ENCODE results near the gene OLFML2A. TPM values are rescaled to one million over a fixed set of nuclear protein-coding genes. Genes with fewer than 3 reads are reported as not detected.

OLFML2A gene
- total RNA-seq, 1 experiment from 2014 or later: not detected

GRCh38 chr9:124776618-124776953 lies 347 bp upstream of the OLFML2A start:
- no peak for DNase-seq (ENCODE audit: low spot score)

GRCh38 chr9:124778575-124779367 lies 1.8 kb downstream of the OLFML2A start:
- no peak for DNase-seq (ENCODE audit: low spot score)

GRCh38 chr9:124779368-124780059 lies 2.6 kb downstream of the OLFML2A start:
- DNase-seq (ENCODE audit: low spot score): no peak

GRCh38 chr9:124780060-124780756 lies 3.3 kb downstream of the OLFML2A start:
- no peak for DNase-seq (ENCODE audit: low spot score)

- no peak for DNase-seq (ENCODE audit: low spot score)
Measured at GRCh38 chr9:124780757-124781151, 3.8 kb downstream of the OLFML2A start.

GRCh38 chr9:124781967-124782660 lies 5.2 kb downstream of the OLFML2A start:
- no peak for DNase-seq (ENCODE audit: low spot score)

GRCh38 chr9:124782661-124783574 lies 6.0 kb downstream of the OLFML2A start:
- DNase-seq (ENCODE audit: low spot score): no peak

GRCh38 chr9:124783830-124784229 lies 6.9 kb downstream of the OLFML2A start:
- DNase-seq (ENCODE audit: low spot score): no peak

- no peak for DNase-seq (ENCODE audit: low spot score)
Measured at GRCh38 chr9:124784509-124784908, 7.6 kb downstream of the OLFML2A start.

- DNase-seq (ENCODE audit: low spot score): no peak
Measured at GRCh38 chr9:124786881-124787573, 10.1 kb downstream of the OLFML2A start.

- DNase-seq (ENCODE audit: low spot score): no peak
Measured at GRCh38 chr9:124788542-124789217, 11.7 kb downstream of the OLFML2A start.

- no peak for DNase-seq (ENCODE audit: low spot score)
Measured at GRCh38 chr9:124789531-124789930, 12.6 kb downstream of the OLFML2A start.

GRCh38 chr9:124790301-124790700 lies 13.4 kb downstream of the OLFML2A start:
- DNase-seq (ENCODE audit: low spot score): no peak

- no peak for DNase-seq (ENCODE audit: low spot score)
Measured at GRCh38 chr9:124790801-124791505, 14.0 kb downstream of the OLFML2A start.

GRCh38 chr9:124792257-124793014 lies 15.5 kb downstream of the OLFML2A start:
- DNase-seq (ENCODE audit: low spot score): no peak

GRCh38 chr9:124793015-124793541 lies 16.1 kb downstream of the OLFML2A start:
- DNase-seq (ENCODE audit: low spot score): no peak

- peak; percentile 58 for DNase-seq (ENCODE audit: low spot score)
Measured at GRCh38 chr9:124794902-124795491, 18.1 kb downstream of the OLFML2A start.

All from HT-29 (cell line).